PC-9 (cell line): ENCODE results near the gene KIAA0232.

Experiments used
- EZH2 ChIP-seq: fragments of 200-600 bp; sonication (generic); IDR thresholded peaks from 2 replicates; pipeline ENCODE4 v1.8.0; 2017; ENCODE audit warnings: antibody characterized with exemption, low read depth
- TF ChIP-seq, protein P1 (sequence below): fragments of 200-600 bp; sonication (generic); conservative IDR thresholded peaks from 2 replicates; pipeline ENCODE4 v1.6.1; 2017; ENCODE audit warnings: mixed run types, antibody characterized with exemption, mild to moderate bottlenecking, moderate library complexity

DNA sequence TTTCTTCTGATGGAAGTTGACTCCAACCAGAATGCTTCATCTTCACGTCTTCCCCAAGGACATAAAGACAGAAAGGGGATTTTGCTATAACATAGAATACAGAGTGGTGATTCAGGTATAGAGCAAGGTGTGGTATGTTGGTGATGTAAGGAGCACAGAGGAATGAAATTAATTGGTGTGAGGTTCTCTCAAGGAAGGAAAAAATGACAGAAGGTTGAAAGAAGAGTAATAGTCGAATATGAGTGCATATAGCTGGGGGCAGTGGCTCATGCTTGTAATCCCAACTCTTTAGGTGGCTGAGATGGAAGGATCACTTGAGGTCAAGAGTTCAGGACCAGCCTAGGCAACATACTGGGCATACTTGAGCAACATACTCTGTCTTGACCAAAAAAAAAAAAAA is 20.1 kb downstream of the KIAA0232 start:
- TF ChIP-seq, protein P1, sequence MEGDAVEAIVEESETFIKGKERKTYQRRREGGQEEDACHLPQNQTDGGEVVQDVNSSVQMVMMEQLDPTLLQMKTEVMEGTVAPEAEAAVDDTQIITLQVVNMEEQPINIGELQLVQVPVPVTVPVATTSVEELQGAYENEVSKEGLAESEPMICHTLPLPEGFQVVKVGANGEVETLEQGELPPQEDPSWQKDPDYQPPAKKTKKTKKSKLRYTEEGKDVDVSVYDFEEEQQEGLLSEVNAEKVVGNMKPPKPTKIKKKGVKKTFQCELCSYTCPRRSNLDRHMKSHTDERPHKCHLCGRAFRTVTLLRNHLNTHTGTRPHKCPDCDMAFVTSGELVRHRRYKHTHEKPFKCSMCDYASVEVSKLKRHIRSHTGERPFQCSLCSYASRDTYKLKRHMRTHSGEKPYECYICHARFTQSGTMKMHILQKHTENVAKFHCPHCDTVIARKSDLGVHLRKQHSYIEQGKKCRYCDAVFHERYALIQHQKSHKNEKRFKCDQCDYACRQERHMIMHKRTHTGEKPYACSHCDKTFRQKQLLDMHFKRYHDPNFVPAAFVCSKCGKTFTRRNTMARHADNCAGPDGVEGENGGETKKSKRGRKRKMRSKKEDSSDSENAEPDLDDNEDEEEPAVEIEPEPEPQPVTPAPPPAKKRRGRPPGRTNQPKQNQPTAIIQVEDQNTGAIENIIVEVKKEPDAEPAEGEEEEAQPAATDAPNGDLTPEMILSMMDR: no peak
- no peak for TF ChIP-seq EZH2
